H9 (cell line): ENCODE measurements around the gene NPAT. TPM values are rescaled to one million over a fixed set of nuclear protein-coding genes. Genes with fewer than 3 reads are reported as not detected.

Source experiments
- DNase-seq: peaks from one replicate; pipeline ENCODE4 v3.0.0-alpha.2; 2017
- H2AFZ ChIP-seq: one replicate; pipeline ENCODE4 v1.6.1; 2013; ENCODE audit warnings: mild to moderate bottlenecking, low read length, control low read depth, moderate library complexity
- H2AK5ac ChIP-seq: 2 replicates; pipeline ENCODE4 v1.6.1; 2013; ENCODE audit warnings: low read length, control low read depth, mixed read lengths; ENCODE audit not compliant: insufficient read length
- H2BK120ac ChIP-seq: one replicate; pipeline ENCODE4 v1.6.1; 2013; ENCODE audit warnings: low read depth, mild to moderate bottlenecking, low read length, control low read depth, inconsistent platforms; ENCODE audit not compliant: poor library complexity, severe bottlenecking
- H2BK12ac ChIP-seq: 2 replicates; pipeline ENCODE4 v1.6.1; 2013; ENCODE audit warnings: low read length, control low read depth, mixed read lengths, low read depth; ENCODE audit not compliant: insufficient read length
- H2BK15ac ChIP-seq: 2 replicates; pipeline ENCODE4 v1.6.1; 2013; ENCODE audit warnings: low read depth, low read length, control low read depth
- H2BK20ac ChIP-seq: one replicate; pipeline ENCODE4 v1.6.1; 2013; ENCODE audit warnings: low read depth, mild to moderate bottlenecking, low read length, control low read depth, inconsistent platforms; ENCODE audit not compliant: poor library complexity, severe bottlenecking
- H2BK5ac ChIP-seq: 2 replicates; pipeline ENCODE4 v1.6.1; 2013; ENCODE audit warnings: low read length, control low read depth, mixed read lengths; ENCODE audit not compliant: insufficient read length
- H3K14ac ChIP-seq: 2 replicates; pipeline ENCODE4 v1.6.1; 2013; ENCODE audit warnings: low read length, control low read depth; ENCODE audit not compliant: insufficient read depth
- H3K18ac ChIP-seq: 2 replicates; pipeline ENCODE4 v1.6.1; 2013; ENCODE audit warnings: low read depth, mild to moderate bottlenecking, mixed read lengths, low read length, control low read depth; ENCODE audit not compliant: insufficient read length
- H3K23ac ChIP-seq: 2 replicates; pipeline ENCODE4 v1.6.1; 2013; ENCODE audit warnings: low read length, control low read depth, mixed read lengths, low read depth; ENCODE audit not compliant: insufficient read length
- H3K23me2 ChIP-seq: 2 replicates; pipeline ENCODE4 v1.6.1; 2013; ENCODE audit warnings: low read depth, mild to moderate bottlenecking, mixed read lengths, low read length, control low read depth; ENCODE audit not compliant: insufficient read length, poor library complexity, severe bottlenecking
- H3K27ac ChIP-seq: 2 replicates; pipeline ENCODE4 v1.5.1; 2013; ENCODE audit warnings: low read length, control low read depth, mixed read lengths, low read depth; ENCODE audit not compliant: insufficient read length
- H3K27me3 ChIP-seq: 2 replicates; pipeline ENCODE4 v1.6.1; 2013; ENCODE audit warnings: low read length, control low read depth, inconsistent platforms; ENCODE audit not compliant: insufficient read depth
- H3K4ac ChIP-seq: 2 replicates; pipeline ENCODE4 v1.6.1; 2013; ENCODE audit warnings: low read depth, mild to moderate bottlenecking, control low read depth, inconsistent platforms, low read length, moderate library complexity
- H3K4me1 ChIP-seq: 2 replicates; pipeline ENCODE4 v1.6.1; 2013; ENCODE audit warnings: low read length, control low read depth, inconsistent platforms; ENCODE audit not compliant: insufficient read depth
- H3K4me2 ChIP-seq: 2 replicates; pipeline ENCODE4 v1.6.1; 2013; ENCODE audit warnings: low read length, control low read depth, mixed read lengths; ENCODE audit not compliant: insufficient read length, insufficient read depth
- H3K56ac ChIP-seq: 2 replicates; pipeline ENCODE4 v1.6.1; 2013; ENCODE audit warnings: low read depth, mild to moderate bottlenecking, mixed read lengths, low read length, control low read depth; ENCODE audit not compliant: insufficient read length
- H3K79me1 ChIP-seq: 2 replicates; pipeline ENCODE4 v1.6.1; 2013; ENCODE audit warnings: low read depth, mild to moderate bottlenecking, moderate library complexity, low read length, control low read depth, inconsistent platforms; ENCODE audit not compliant: insufficient read depth, poor library complexity, severe bottlenecking
- H3K79me2 ChIP-seq: 2 replicates; pipeline ENCODE4 v1.6.1; 2013; ENCODE audit warnings: low read length, control low read depth, inconsistent platforms; ENCODE audit not compliant: insufficient read depth
- H3K9ac ChIP-seq: 2 replicates; pipeline ENCODE4 v1.6.1; 2013; ENCODE audit warnings: low read length, control low read depth, mixed read lengths; ENCODE audit not compliant: insufficient read length; ENCODE audit errors: extremely low read depth
- H3K9me3 ChIP-seq: one replicate; pipeline ENCODE4 v1.6.1; 2013; ENCODE audit warnings: low read depth, low read length, inconsistent platforms; ENCODE audit not compliant: control insufficient read depth
- H3T11ph ChIP-seq: one replicate; pipeline ENCODE4 v1.6.1; 2013; ENCODE audit warnings: mild to moderate bottlenecking, low read length, control low read depth, inconsistent platforms
- H4K20me1 ChIP-seq: one replicate; pipeline ENCODE4 v1.6.1; 2013; ENCODE audit not compliant: control insufficient read depth, insufficient read length, insufficient read depth
- H4K5ac ChIP-seq: 2 replicates; pipeline ENCODE4 v1.6.1; 2013; ENCODE audit warnings: low read depth, mild to moderate bottlenecking, mixed read lengths, low read length, control low read depth; ENCODE audit not compliant: insufficient read length
- H4K8ac ChIP-seq: replicated peaks from 2 replicates; pipeline ENCODE4 v1.6.1; 2013; ENCODE audit warnings: low read length, control low read depth, mixed read lengths, low read depth; ENCODE audit not compliant: insufficient read length
- H4K91ac ChIP-seq: 2 replicates; pipeline ENCODE4 v1.6.1; 2013; ENCODE audit warnings: low read depth, mild to moderate bottlenecking, moderate library complexity, mixed read lengths, low read length, control low read depth; ENCODE audit not compliant: insufficient read length
- H3K27ac Mint-ChIP-seq, 3 experiments: 2 replicates in 2 of 3; 3 replicates in 1 of 3; pipeline ENCODE4 v1.8.0; 2020 to 2021; ENCODE audit warnings: mixed read lengths in 3 of 3, mild to moderate bottlenecking in 1 of 3, moderate library complexity in 1 of 3
- H3K27me3 Mint-ChIP-seq: 2 replicates; pipeline ENCODE4 v1.8.0; 2021; ENCODE audit warnings: low read depth, mild to moderate bottlenecking, moderate library complexity, mixed read lengths
- H3K36me3 Mint-ChIP-seq, 3 experiments: 2 replicates in 2 of 3; 3 replicates in 1 of 3; pipeline ENCODE4 v1.8.0; 2020 to 2021; ENCODE audit warnings: low read depth in 3 of 3, mixed read lengths in 3 of 3; ENCODE audit not compliant: insufficient read depth in 1 of 3
- H3K4me1 Mint-ChIP-seq, 2 experiments: 2 replicates each; pipeline ENCODE4 v1.8.0; 2020; ENCODE audit warnings: mixed read lengths in 2 of 2
- H3K4me3 Mint-ChIP-seq, 2 experiments: 2 replicates in 1 of 2; 3 replicates in 1 of 2; pipeline ENCODE4 v1.8.0; 2020 to 2021; ENCODE audit warnings: mild to moderate bottlenecking in 2 of 2, mixed read lengths in 2 of 2, moderate library complexity in 1 of 2
- H3K9me3 Mint-ChIP-seq, 2 experiments: 2 replicates in 1 of 2; 3 replicates in 1 of 2; pipeline ENCODE4 v1.8.0; 2020; ENCODE audit warnings: mild to moderate bottlenecking in 2 of 2, mixed read lengths in 2 of 2, moderate library complexity in 1 of 2
- WGBS: extraction: QIAGEN DNeasy Blood & Tissue Kit; methylation state at CpG from one replicate; pipeline ENCODE4 v1.1.7; 2013; ENCODE audit warnings: missing lambda C conversion rate, low lambda C conversion rate, mixed read lengths; ENCODE audit not compliant: insufficient read length; ENCODE audit errors: extremely low coverage; 5-methylcytosine and 5-hydroxymethylcytosine counted together
- total RNA-seq: library from RNA; stranded (reverse); gene quantifications from 2 replicates; pipeline ENCODE4 v1.2.1, GENCODE V29; 2021
- TF ChIP-seq, protein P1 (sequence below): fragments of 200-600 bp; sonication (generic); conservative IDR thresholded peaks from 3 replicates; pipeline ENCODE4 v1.8.0; 2021; ENCODE audit warnings: antibody characterized with exemption, mild to moderate bottlenecking

Gene NPAT
- total RNA-seq, 1 experiment from 2014 or later: 22.9 TPM

DNA sequence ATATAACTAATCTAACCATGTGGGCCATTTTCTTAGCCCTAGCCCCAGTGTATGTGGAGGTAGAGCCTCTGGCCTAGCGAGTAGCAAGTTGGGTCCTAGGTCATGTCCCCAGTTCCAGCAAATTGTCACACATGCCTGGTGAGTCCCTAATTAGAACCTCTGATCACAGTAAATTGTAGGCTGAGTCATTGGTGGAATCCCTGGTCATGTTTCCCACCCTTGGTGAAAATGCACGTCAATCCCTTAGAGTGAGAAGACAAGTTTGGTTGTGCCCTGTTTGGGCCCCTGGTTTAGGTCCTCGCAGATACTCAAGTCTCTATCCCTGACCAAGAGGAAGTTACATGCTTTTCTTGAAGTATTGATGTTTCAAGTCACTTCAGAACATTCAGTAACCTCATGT lies 47.1 kb upstream of the NPAT start:
- Histone ChIP-seq H4K8ac (no peak overlapping the region), H4K20me1 (no peaks in the 10 kb centered on the region), H3K23me2 (no peaks in the 10 kb centered on the region), H3K56ac (no peak overlapping the region), H2BK120ac (no peak overlapping the region), H3K4ac (no peak overlapping the region), H3K4me1 (no peaks in the 10 kb centered on the region), H2BK20ac (no peak overlapping the region), H4K5ac (no peak overlapping the region), H3K9ac (no peak overlapping the region), H3K79me2 (no peaks in the 10 kb centered on the region), H3K14ac (no peak overlapping the region), H3K4me2 (no peak overlapping the region), H3K79me1 (no peaks in the 10 kb centered on the region), H4K91ac (no peak overlapping the region), H2BK15ac (no peak overlapping the region), H3K9me3 (no peaks in the 10 kb centered on the region), H3K23ac (no peak overlapping the region), H2AK5ac (no peak overlapping the region), H2AFZ (no peak overlapping the region), H3K27me3 (no peaks in the 10 kb centered on the region), H2BK5ac (no peak overlapping the region), H3K18ac (no peak overlapping the region), H3K27ac (no peak overlapping the region), H3T11ph (no peak overlapping the region), H2BK12ac (no peak overlapping the region)
- Mint-ChIP-seq H3K27ac (peak overlapping the region in 1 of 3 experiments; percentile 76; a peak in 1 of 7 replicates), H3K4me3 (no peak overlapping the region), H3K9me3 (peaks cover 5 to 6% of the 10 kb centered on the region in 2 experiments; a peak in 4 of 5 replicates), H3K4me1 (no peaks in the 10 kb centered on the region), H3K36me3 (peaks cover 32 to 62% (median 43%) of the 10 kb centered on the region in 3 experiments), H3K27me3 (no peaks in the 10 kb centered on the region)
- TF ChIP-seq, protein P1, sequence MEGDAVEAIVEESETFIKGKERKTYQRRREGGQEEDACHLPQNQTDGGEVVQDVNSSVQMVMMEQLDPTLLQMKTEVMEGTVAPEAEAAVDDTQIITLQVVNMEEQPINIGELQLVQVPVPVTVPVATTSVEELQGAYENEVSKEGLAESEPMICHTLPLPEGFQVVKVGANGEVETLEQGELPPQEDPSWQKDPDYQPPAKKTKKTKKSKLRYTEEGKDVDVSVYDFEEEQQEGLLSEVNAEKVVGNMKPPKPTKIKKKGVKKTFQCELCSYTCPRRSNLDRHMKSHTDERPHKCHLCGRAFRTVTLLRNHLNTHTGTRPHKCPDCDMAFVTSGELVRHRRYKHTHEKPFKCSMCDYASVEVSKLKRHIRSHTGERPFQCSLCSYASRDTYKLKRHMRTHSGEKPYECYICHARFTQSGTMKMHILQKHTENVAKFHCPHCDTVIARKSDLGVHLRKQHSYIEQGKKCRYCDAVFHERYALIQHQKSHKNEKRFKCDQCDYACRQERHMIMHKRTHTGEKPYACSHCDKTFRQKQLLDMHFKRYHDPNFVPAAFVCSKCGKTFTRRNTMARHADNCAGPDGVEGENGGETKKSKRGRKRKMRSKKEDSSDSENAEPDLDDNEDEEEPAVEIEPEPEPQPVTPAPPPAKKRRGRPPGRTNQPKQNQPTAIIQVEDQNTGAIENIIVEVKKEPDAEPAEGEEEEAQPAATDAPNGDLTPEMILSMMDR: no peak
- no peak for DNase-seq
- WGBS: no CpG with 5 or more reads among the region's 3 CpGs
